ENCODE results near the gene FGD6. TPM values are rescaled to one million over a fixed set of nuclear protein-coding genes. Genes with fewer than 3 reads are reported as not detected.
"Not testable (repeated sequence)": the region's sequence is repeated elsewhere in the genome, so short reads cannot be mapped to it uniquely, and the experiment has no call there.

FGD6 gene
- total RNA-seq, 1 donor = 12.5 TPM

DNA sequence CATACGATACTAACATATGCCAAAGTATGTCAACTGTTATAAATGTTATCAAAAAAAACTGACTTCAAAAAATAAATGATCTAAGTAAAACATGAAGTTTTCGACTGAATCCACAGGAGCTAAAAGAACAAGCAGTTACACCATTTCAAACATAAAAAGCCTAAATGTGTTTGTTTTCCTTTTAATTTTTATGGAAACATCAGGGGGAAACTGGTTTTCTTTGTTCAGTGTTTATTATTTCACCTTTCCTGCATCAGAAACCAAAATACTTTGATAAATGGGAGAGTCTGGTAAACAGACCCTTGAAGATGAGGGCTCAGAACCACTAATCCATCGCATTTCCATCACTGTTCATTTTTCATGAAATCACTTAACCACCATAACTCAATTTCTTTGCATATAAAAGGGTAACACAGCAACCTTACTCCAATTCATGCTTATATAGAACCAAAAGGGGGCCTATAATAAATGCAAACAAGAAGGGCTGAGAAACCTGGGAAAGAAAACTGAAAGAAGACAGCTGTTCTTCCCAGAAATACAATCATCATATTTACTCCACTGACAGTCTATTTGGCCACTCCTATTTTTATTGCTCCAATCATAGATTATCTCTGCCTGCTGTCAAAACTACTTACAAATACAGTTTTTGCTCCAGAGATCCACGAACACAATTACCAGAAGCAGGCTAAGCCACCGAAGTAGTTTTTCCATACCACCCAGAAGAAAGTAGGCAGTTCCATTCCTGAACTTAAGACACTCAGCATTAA, 17.0 kb downstream of the FGD6 start:
- no peak for TF ChIP-seq CTCF (IDR thresholded peaks at IDR 0.05; ENCODE audit: insufficient read depth, low read length)
- DNase-seq (ENCODE audit: low read depth) = peak; percentile 38
- H3K4me3 ChIP-seq (ENCODE audit: low read depth, low read length) = no peak overlapping the region

DNA sequence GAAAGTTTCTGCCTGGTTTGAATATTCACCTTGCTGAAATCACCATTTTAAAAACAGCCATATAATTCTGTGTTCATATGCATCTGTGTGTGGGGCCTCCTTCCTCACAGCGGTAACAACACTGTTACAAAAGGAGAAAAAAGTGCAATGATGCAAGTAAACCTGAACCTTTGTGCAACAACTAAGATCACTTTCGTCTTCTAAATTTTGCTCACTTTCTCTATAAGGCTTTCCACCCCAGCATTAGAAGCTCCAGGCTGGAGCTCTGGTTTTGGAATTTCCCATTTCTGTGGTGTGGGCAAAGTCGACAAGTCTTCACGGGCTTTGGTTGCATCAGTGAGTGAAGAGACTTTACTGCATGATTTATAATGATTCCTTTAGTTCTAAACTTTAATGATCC, 18.4 kb downstream of the FGD6 start:
- no peak overlapping the region for H3K4me3 ChIP-seq (ENCODE audit: low read depth, low read length)
- TF ChIP-seq CTCF (IDR thresholded peaks at IDR 0.05; ENCODE audit: insufficient read depth, low read length) = no peak
- DNase-seq (ENCODE audit: low read depth) = no peak

GRCh38 chr12:95197636-95198035, 19.6 kb downstream of the FGD6 start:
- no peak overlapping the region for H3K4me3 ChIP-seq (ENCODE audit: low read depth, low read length)
- no peak for DNase-seq (ENCODE audit: low read depth)

GRCh38 chr12:95196875-95197569, 20.2 kb downstream of the FGD6 start:
- not testable (repeated sequence) for DNase-seq (ENCODE audit: low read depth); H3K4me3 ChIP-seq (ENCODE audit: low read depth, low read length)

More at GRCh38 chr12:95197636-95198035, 19.6 kb downstream of the FGD6 start:
- TF ChIP-seq CTCF (IDR thresholded peaks at IDR 0.05; ENCODE audit: insufficient read depth, low read length) = no peak

DNA sequence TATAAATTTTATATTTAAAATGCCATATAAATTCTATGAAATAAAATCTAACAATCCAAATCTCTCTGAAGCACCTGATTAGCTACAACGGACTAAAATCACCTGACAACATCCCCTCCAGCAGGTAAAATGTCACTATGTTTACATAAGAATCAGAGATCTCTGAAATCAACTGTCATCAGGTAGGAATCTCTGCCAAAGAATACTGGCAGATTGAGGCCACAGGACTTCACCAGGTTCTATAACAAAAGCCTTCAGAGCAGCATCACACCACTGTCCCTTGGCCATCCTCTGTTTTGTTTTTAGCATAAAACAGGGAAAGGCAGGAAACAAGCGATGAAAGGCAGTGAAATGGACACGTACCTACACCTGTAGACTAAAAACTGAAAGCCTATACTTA, 22.1 kb downstream of the FGD6 start:
- TF ChIP-seq CTCF (IDR thresholded peaks at IDR 0.05; ENCODE audit: insufficient read depth, low read length) = no peak

GRCh38 chr12:95193139-95193538, 24.1 kb downstream of the FGD6 start:
- TF ChIP-seq CTCF (IDR thresholded peaks at IDR 0.05; ENCODE audit: insufficient read depth, low read length) = no peak
- H3K4me3 ChIP-seq (ENCODE audit: low read depth, low read length) = no peak overlapping the region
- DNase-seq (ENCODE audit: low read depth) = no peak

More for the DNA sequence above, 22.1 kb downstream of the FGD6 start:
- H3K4me3 ChIP-seq (ENCODE audit: low read depth, low read length) = no peak overlapping the region
- no peak for DNase-seq (ENCODE audit: low read depth)

DNA sequence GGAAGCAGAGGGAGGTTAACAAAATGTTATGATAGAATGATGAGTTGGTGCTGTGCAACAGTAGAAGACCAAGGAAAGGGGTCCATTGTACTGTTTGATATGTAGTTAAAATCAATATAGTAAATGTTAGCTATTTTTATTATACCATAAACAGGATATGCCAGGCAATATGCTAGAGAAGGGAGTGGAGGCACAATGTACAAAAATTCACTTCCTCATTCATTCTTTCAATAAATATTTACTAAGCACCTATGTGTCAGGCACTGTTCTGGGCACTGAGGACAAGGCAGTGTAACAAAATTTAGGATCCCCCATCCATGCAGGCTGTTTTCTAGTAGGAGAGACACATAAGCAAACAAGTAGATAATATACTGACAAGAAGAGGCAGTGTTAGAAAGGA, 25.0 kb downstream of the FGD6 start:
- no peak overlapping the region for H3K4me3 ChIP-seq (ENCODE audit: low read depth, low read length)
- no peak for DNase-seq (ENCODE audit: low read depth)
- TF ChIP-seq CTCF (IDR thresholded peaks at IDR 0.05; ENCODE audit: insufficient read depth, low read length) = no peak

All from fibroblast of the aortic adventitia (primary cell).